Purkinje cell (primary cell): ENCODE results near the gene MTRF1L. TPM values are rescaled to one million over a fixed set of nuclear protein-coding genes. Genes with fewer than 3 reads are reported as not detected.

Source experiments
- polyA plus RNA-seq: library from polyadenylated mRNA; unstranded; fragments of >200 nt; fragmentation: Nextera tagmentation; gene quantifications from 2 replicates; pipeline ENCODE4 v1.2.1, GENCODE V29; 2014

Gene MTRF1L
- polyA plus RNA-seq: 9.2 and 17.7 TPM in 2 replicates

GRCh38 chr6:153002613-153003365, at the start of gene MTRF1L:
MTRF1L (minus strand) TSS chr6:153002709; CDS start chr6:153002685, 24 bp downstream.

GRCh38 chr6:152982904-152983636, 19.4 kb downstream of the MTRF1L start, which contains the start of gene FBXO5:
FBXO5 (minus strand) TSS chr6:152983041; CDS start chr6:152982959, 82 bp downstream.

Other genes with a start within 250 kb of the MTRF1L start
- 0.78 and 1.8 TPM in 2 replicates for gene FBXO5, start 19.7 kb downstream of the MTRF1L start, polyA plus RNA-seq
- gene RGS17, start 128.6 kb upstream of the MTRF1L start, polyA plus RNA-seq: 3.1 and 5.8 TPM in 2 replicates